WERI-Rb-1 (cell line): ENCODE results near the gene CENPP.

Experiments
- DNase-seq: peaks from one replicate; pipeline ENCODE4 v3.0.0-alpha.2; 2020
- H3K27ac ChIP-seq: fragments of 250-450 bp; sonication (Bioruptor Pico); 2 replicates; pipeline ENCODE4 v1.5.1; 2020; ENCODE audit warnings: mild to moderate bottlenecking, moderate library complexity
- H3K27me3 ChIP-seq: fragments of 250-450 bp; sonication (Bioruptor Pico); 2 replicates; pipeline ENCODE4 v1.5.1; 2021; ENCODE audit warnings: mild to moderate bottlenecking, low read depth, moderate library complexity; ENCODE audit not compliant: insufficient read depth, severe bottlenecking
- H3K36me3 ChIP-seq: fragments of 250-450 bp; sonication (Bioruptor Pico); 2 replicates; pipeline ENCODE4 v1.5.1; 2020; ENCODE audit warnings: mild to moderate bottlenecking, moderate library complexity
- H3K4me3 ChIP-seq: 2 replicates; pipeline ENCODE4 v1.5.1; 2011; ENCODE audit warnings: low read depth, mild to moderate bottlenecking, control low read depth, low read length
- H3K9me3 ChIP-seq: fragments of 250-450 bp; sonication (Bioruptor Pico); 2 replicates; pipeline ENCODE4 v1.5.1; 2021; ENCODE audit warnings: mild to moderate bottlenecking, moderate library complexity; ENCODE audit not compliant: severe bottlenecking
- CTCF ChIP-seq: IDR thresholded peaks from 2 replicates; pipeline ENCODE4 v1.5.1; 2011; ENCODE audit warnings: low read depth, mild to moderate bottlenecking, control low read depth, inconsistent platforms, low read length

Gene CENPP

GRCh38 chr9:92595930-92596329 lies 270.2 kb downstream of the CENPP start:
- Histone ChIP-seq H3K27ac (no peak overlapping the region), H3K4me3 (no peak overlapping the region), H3K9me3 (no peaks in the 10 kb centered on the region), H3K27me3 (no peaks in the 10 kb centered on the region), H3K36me3 (no peaks in the 10 kb centered on the region)
- DNase-seq, result no peak
- TF ChIP-seq CTCF, result no peak

DNA sequence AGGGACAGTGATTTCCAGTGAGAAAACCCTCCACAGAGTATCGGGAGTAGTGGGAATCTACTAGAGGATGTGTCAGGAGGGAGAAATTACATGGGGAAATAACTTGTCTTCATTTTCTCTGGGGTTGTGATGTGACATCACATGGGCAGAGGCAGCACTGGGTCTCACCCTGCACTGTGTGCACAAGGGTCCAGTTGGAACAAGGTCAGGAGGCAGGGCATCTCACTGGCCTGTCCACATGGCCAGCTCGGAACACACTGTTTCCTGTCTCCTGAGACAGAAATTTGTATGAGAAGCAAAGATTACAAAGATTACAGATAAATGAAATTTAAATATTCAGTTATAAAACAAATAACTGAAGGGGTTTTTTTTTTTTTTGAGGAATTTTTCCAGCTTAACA lies 272.6 kb downstream of the CENPP start:
- Histone ChIP-seq H3K27ac (no peak overlapping the region), H3K4me3 (no peak overlapping the region), H3K27me3 (no peaks in the 10 kb centered on the region), H3K9me3 (no peaks in the 10 kb centered on the region), H3K36me3 (no peaks in the 10 kb centered on the region)
- no peak for TF ChIP-seq CTCF
- DNase-seq, result no peak

DNA sequence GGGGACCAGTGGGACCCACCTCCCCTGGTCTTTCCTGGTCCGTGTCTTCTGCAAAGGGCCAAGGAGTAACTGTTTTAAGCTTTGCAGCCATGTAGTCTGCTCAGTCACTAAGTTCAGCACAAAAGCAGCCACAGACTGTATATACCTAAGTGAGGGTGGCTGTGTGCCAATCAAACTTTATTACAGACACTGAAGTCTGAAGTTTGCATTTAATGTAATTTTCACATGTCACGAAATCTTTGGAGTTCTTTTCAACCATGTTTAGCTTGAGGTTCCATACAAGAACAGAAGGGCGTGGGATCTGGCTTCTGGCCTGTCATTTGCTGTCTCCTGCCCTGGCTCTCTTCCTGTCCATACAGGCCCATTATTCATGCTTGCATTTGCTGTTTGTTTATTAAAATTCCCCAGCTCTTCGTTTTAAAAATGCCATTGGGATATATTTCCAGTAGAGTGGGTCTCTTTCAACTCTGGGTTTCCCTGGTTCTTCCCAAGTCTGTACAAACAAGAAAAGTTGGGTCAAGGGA lies 274.2 kb downstream of the CENPP start:
- H3K27me3 ChIP-seq, result no peaks in the 10 kb centered on the region
- peaks cover 3% of the 10 kb centered on the region for H3K9me3 ChIP-seq
- no peak for TF ChIP-seq CTCF
- DNase-seq, result no peak
- H3K27ac ChIP-seq, result no peak overlapping the region
- no peaks in the 10 kb centered on the region for H3K36me3 ChIP-seq
- H3K4me3 ChIP-seq, result no peak overlapping the region

GRCh38 chr9:92600462-92601261 lies 274.9 kb downstream of the CENPP start:
- Histone ChIP-seq H3K4me3 (no peak overlapping the region), H3K36me3 (no peaks in the 10 kb centered on the region), H3K27ac (no peak overlapping the region), H3K27me3 (no peaks in the 10 kb centered on the region), H3K9me3 (peaks cover 7% of the 10 kb centered on the region)
- DNase-seq, result no peak
- TF ChIP-seq CTCF, result no peak

DNA sequence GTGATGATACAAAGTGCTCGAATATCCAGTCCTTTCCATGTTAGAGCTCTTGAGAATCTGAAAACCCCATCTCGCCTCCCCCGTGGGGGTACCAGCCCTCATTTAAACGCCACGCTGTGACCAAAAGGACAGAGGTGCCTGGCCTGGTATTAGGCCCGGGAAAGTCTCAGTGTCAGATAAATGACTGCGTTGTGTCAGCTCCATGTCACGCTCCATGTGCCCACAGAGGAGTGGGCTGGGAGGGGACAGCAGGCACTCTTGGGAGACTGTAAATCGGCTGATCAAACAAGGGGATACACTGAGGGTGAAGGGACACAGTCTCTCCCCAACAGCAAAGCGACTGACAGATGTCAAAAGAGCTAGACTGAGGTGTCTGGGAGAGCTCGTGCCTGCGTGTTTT lies 275.7 kb downstream of the CENPP start:
- Histone ChIP-seq H3K36me3 (no peaks in the 10 kb centered on the region), H3K27ac (no peak overlapping the region), H3K27me3 (no peaks in the 10 kb centered on the region), H3K4me3 (no peak overlapping the region), H3K9me3 (peaks cover 10% of the 10 kb centered on the region)
- no peak for TF ChIP-seq CTCF
- DNase-seq, result no peak
